ENCODE data around the gene MYO1D. TPM values are rescaled to one million over a fixed set of nuclear protein-coding genes. Genes with fewer than 3 reads are reported as not detected.

MYO1D gene
- total RNA-seq, 1 donor from 2014 or later, result 5.5 TPM

- no peaks in the 10 kb centered on the region for H3K9me3 ChIP-seq (replicated peaks)
- H3K36me3 ChIP-seq, result no peaks in the 10 kb centered on the region
- TF ChIP-seq CTCF (IDR thresholded peaks at IDR 0.05; ENCODE audit: borderline replicate concordance), result no peak
- DNase-seq, result no peak
- no peaks in the 10 kb centered on the region for H3K27me3 ChIP-seq (ENCODE audit: low read depth)
- peaks cover 45% of the 10 kb centered on the region for H3K4me1 ChIP-seq
- H3K4me3 ChIP-seq, result no peak overlapping the region
- no peak overlapping the region for H3K27ac ChIP-seq (replicated peaks)
- intact Hi-C loops (cut with micrococcal nuclease), result no loop called here
Observed at GRCh38 chr17:32491371-32492263, 385.3 kb downstream of the MYO1D start.

- Histone ChIP-seq H3K4me3 (no peak overlapping the region), H3K27ac (replicated peaks) (no peak overlapping the region), H3K4me1 (peaks cover 42% of the 10 kb centered on the region), H3K9me3 (replicated peaks) (no peaks in the 10 kb centered on the region), H3K27me3 (ENCODE audit: low read depth) (no peaks in the 10 kb centered on the region), H3K36me3 (no peaks in the 10 kb centered on the region)
- DNase-seq, result no peak
- TF ChIP-seq CTCF (IDR thresholded peaks at IDR 0.05; ENCODE audit: borderline replicate concordance), result no peak
- intact Hi-C loops (cut with micrococcal nuclease), result no loop called here
Observed at GRCh38 chr17:32490101-32490482, 386.8 kb downstream of the MYO1D start.

- no peak overlapping the region for H3K27ac ChIP-seq (replicated peaks)
- no peaks in the 10 kb centered on the region for H3K9me3 ChIP-seq (replicated peaks)
- H3K27me3 ChIP-seq (ENCODE audit: low read depth), result no peaks in the 10 kb centered on the region
- DNase-seq, result no peak
- no peak for TF ChIP-seq CTCF (IDR thresholded peaks at IDR 0.05; ENCODE audit: borderline replicate concordance)
- intact Hi-C loops (cut with micrococcal nuclease), result no loop called here
- H3K36me3 ChIP-seq, result no peaks in the 10 kb centered on the region
- no peak overlapping the region for H3K4me3 ChIP-seq
- H3K4me1 ChIP-seq, result peaks cover 42% of the 10 kb centered on the region
Observed at GRCh38 chr17:32489320-32490100, 387.4 kb downstream of the MYO1D start.

GRCh38 chr17:32488604-32489180 lies 388.2 kb downstream of the MYO1D start:
- no peaks in the 10 kb centered on the region for H3K27me3 ChIP-seq (ENCODE audit: low read depth)
- H3K27ac ChIP-seq (replicated peaks), result no peak overlapping the region
- H3K9me3 ChIP-seq (replicated peaks), result no peaks in the 10 kb centered on the region
- no peaks in the 10 kb centered on the region for H3K36me3 ChIP-seq
- peaks cover 46% of the 10 kb centered on the region for H3K4me1 ChIP-seq
- no peak for DNase-seq
- intact Hi-C loops (cut with micrococcal nuclease), result no loop called here
- no peak overlapping the region for H3K4me3 ChIP-seq
- no peak for TF ChIP-seq CTCF (IDR thresholded peaks at IDR 0.05; ENCODE audit: borderline replicate concordance)

- no peak for TF ChIP-seq CTCF (IDR thresholded peaks at IDR 0.05; ENCODE audit: borderline replicate concordance)
- intact Hi-C loops (cut with micrococcal nuclease), result no loop called here
- H3K4me3 ChIP-seq, result peak overlapping the region; percentile 69
- H3K27ac ChIP-seq (replicated peaks), result no peak overlapping the region
- H3K9me3 ChIP-seq (replicated peaks), result no peaks in the 10 kb centered on the region
- H3K27me3 ChIP-seq (ENCODE audit: low read depth), result no peaks in the 10 kb centered on the region
- peaks cover 46% of the 10 kb centered on the region for H3K4me1 ChIP-seq
- no peaks in the 10 kb centered on the region for H3K36me3 ChIP-seq
- no peak for DNase-seq
Observed at GRCh38 chr17:32488177-32488542, 388.8 kb downstream of the MYO1D start.

Data from left ventricle myocardium inferior (tissue), 1 donor.